NCI-H510A (cell line): ENCODE measurements around the gene RGS14.
"Not testable (repeated sequence)": the region's sequence is repeated elsewhere in the genome, so short reads cannot be mapped to it uniquely, and the experiment has no call there.

Experiments
- DNase-seq: peaks from one replicate; lab custom pipeline; 2025; lab: John Stamatoyannopoulos, UW

Gene RGS14

GRCh38 chr5:177403792-177404640 is 46.3 kb downstream of the RGS14 start:
- no peak for DNase-seq

- DNase-seq: no peak
These were observed 47.0 kb downstream of the RGS14 start for GRCh38 chr5:177404641-177405179.

- DNase-seq: no peak
These were observed 47.6 kb downstream of the RGS14 start for GRCh38 chr5:177405312-177405711.

GRCh38 chr5:177405805-177406204 is 48.1 kb downstream of the RGS14 start:
- no peak for DNase-seq

GRCh38 chr5:177409043-177409801 is 51.5 kb downstream of the RGS14 start, which contains the start of gene F12:
Gene F12, minus strand, starts transcription at chr5:177409564. Its CDS starts 37 bp downstream, at chr5:177409527.
- no peak for DNase-seq

- no peak for DNase-seq
These were observed 52.9 kb downstream of the RGS14 start for GRCh38 chr5:177410575-177410974.

- no peak for DNase-seq
These were observed 55.0 kb downstream of the RGS14 start for GRCh38 chr5:177412603-177413233.

- no peak for DNase-seq
These were observed 56.8 kb downstream of the RGS14 start for GRCh38 chr5:177414481-177414880.

GRCh38 chr5:177417081-177417480 is 59.4 kb downstream of the RGS14 start:
- DNase-seq: not testable (repeated sequence)

GRCh38 chr5:177419046-177419445 is 61.3 kb downstream of the RGS14 start:
- no peak for DNase-seq

- not testable (repeated sequence) for DNase-seq
These were observed 62.7 kb downstream of the RGS14 start for GRCh38 chr5:177420472-177420871.

GRCh38 chr5:177421062-177421798 is 63.5 kb downstream of the RGS14 start:
- no peak for DNase-seq
